ENCODE data around the gene SULF2. TPM values are rescaled to one million over a fixed set of nuclear protein-coding genes. Genes with fewer than 3 reads are reported as not detected.

SULF2 gene
- total RNA-seq, 1 donor from 2014 or later, result 0.20 TPM

DNA sequence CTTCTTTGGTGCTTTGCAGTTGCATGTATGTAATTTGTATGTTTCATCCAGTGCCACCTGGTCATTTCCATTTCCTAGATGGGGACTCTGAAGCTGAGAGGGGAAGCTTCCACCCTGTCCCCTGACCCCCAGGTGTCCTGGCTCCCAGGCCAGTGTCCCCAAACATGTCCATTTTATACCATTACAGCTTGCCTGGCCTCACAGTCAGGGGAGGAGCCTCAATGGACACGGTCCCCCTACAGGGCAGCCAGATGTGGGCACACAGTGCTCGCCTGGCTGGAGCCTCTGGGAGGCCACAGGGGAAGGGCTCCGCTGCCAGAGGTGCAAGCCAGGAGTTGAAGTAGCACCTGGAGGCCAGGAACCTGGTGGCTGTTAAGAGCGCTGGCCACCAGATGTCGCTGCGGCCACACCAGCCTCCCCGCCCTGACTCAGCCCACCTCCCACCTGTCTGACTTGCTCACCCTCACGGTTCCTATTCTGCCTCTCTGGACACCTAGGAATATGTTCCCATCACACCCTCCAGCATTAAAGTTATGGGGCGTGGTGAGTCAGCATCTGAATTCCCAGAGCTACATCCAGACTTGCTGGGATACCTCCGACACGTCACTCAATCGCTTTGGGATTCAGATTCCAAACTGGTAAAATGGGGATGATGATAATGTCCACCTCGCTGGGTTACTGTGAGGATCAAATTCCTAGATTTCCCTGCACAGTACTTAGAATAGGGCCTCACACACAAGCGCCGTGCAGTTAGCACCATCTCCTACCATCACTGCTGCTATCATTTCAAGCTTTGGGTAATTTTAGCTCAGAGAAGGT, 107.4 kb downstream of the SULF2 start:
- H3K36me3 Mint-ChIP-seq (ENCODE audit: low read depth), result no peaks in the 10 kb centered on the region
- H3K27ac Mint-ChIP-seq, result no peak overlapping the region
- TF ChIP-seq, protein P1, sequence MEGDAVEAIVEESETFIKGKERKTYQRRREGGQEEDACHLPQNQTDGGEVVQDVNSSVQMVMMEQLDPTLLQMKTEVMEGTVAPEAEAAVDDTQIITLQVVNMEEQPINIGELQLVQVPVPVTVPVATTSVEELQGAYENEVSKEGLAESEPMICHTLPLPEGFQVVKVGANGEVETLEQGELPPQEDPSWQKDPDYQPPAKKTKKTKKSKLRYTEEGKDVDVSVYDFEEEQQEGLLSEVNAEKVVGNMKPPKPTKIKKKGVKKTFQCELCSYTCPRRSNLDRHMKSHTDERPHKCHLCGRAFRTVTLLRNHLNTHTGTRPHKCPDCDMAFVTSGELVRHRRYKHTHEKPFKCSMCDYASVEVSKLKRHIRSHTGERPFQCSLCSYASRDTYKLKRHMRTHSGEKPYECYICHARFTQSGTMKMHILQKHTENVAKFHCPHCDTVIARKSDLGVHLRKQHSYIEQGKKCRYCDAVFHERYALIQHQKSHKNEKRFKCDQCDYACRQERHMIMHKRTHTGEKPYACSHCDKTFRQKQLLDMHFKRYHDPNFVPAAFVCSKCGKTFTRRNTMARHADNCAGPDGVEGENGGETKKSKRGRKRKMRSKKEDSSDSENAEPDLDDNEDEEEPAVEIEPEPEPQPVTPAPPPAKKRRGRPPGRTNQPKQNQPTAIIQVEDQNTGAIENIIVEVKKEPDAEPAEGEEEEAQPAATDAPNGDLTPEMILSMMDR (IDR thresholded peaks at IDR 0.05), result no peak
- DNase-seq (peak; percentile 61), ATAC-seq (ENCODE audit: low read depth) (peak; percentile 71)
- H3K4me3 Mint-ChIP-seq, result no peak overlapping the region
- CTCF ChIA-PET, result interaction anchor here (0.5 to 10.5 kb wide), 9 partner anchors 8 to 1215 kb away, joined by 3 to 147 read pairs (median 4); no protein-coding TSS in a partner anchor
- intact Hi-C loops (cut with micrococcal nuclease), result loop anchor here (1.0 to 5.0 kb wide), 3 partner anchors 49 to 943 kb away; no protein-coding TSS in a partner anchor
- H3K27me3 Mint-ChIP-seq, result no peaks in the 10 kb centered on the region
- H3K4me1 Mint-ChIP-seq, result no peaks in the 10 kb centered on the region
- POLR2A ChIA-PET, result interaction anchor here (1.3 kb wide), 1 partner anchor 10 kb away, joined by 6 read pairs; no protein-coding TSS in a partner anchor
- no peaks in the 10 kb centered on the region for H3K9me3 Mint-ChIP-seq

- no peaks in the 10 kb centered on the region for H3K4me1 Mint-ChIP-seq
- H3K27ac Mint-ChIP-seq, result no peak overlapping the region
- no peak overlapping the region for H3K4me3 Mint-ChIP-seq
- H3K27me3 Mint-ChIP-seq, result peaks cover 3% of the 10 kb centered on the region
- no peak for DNase-seq
- ChIA-PET CTCF (interaction anchor here (0.6 to 10.5 kb wide), 8 partner anchors 7 to 1215 kb away, joined by 3 to 147 read pairs (median 4); no protein-coding TSS in a partner anchor), POLR2A (interaction anchor here (0.7 to 1.3 kb wide), 2 partner anchors 10 to 1460 kb away, joined by 3 to 6 read pairs; no protein-coding TSS in a partner anchor)
- TF ChIP-seq, protein P1 (IDR thresholded peaks at IDR 0.05), result no peak
- intact Hi-C loops (cut with micrococcal nuclease), result loop anchor here (5.0 kb wide), 1 partner anchor 50 kb away; no protein-coding TSS in a partner anchor
- no peaks in the 10 kb centered on the region for H3K9me3 Mint-ChIP-seq
- ATAC-seq (ENCODE audit: low read depth), result no peak
- H3K36me3 Mint-ChIP-seq (ENCODE audit: low read depth), result no peaks in the 10 kb centered on the region
Measured at GRCh38 chr20:47676912-47677634, 108.2 kb downstream of the SULF2 start.

GRCh38 chr20:47676219-47676721, 109.0 kb downstream of the SULF2 start:
- no peak for DNase-seq
- ATAC-seq (ENCODE audit: low read depth), result no peak
- TF ChIP-seq, protein P1 (IDR thresholded peaks at IDR 0.05), result no peak
- H3K36me3 Mint-ChIP-seq (ENCODE audit: low read depth), result no peaks in the 10 kb centered on the region
- intact Hi-C loops (cut with micrococcal nuclease), result loop anchor here (5.0 kb wide), 1 partner anchor 51 kb away; no protein-coding TSS in a partner anchor
- ChIA-PET CTCF (interaction anchor here (1.0 to 10.5 kb wide), 2 partner anchors 14 to 945 kb away, joined by 3 to 147 read pairs; no protein-coding TSS in a partner anchor), POLR2A (no interaction called here)
- H3K27ac Mint-ChIP-seq, result no peak overlapping the region
- no peaks in the 10 kb centered on the region for H3K4me1 Mint-ChIP-seq
- H3K4me3 Mint-ChIP-seq, result no peak overlapping the region
- H3K9me3 Mint-ChIP-seq, result no peaks in the 10 kb centered on the region
- peaks cover 3% of the 10 kb centered on the region for H3K27me3 Mint-ChIP-seq

DNA sequence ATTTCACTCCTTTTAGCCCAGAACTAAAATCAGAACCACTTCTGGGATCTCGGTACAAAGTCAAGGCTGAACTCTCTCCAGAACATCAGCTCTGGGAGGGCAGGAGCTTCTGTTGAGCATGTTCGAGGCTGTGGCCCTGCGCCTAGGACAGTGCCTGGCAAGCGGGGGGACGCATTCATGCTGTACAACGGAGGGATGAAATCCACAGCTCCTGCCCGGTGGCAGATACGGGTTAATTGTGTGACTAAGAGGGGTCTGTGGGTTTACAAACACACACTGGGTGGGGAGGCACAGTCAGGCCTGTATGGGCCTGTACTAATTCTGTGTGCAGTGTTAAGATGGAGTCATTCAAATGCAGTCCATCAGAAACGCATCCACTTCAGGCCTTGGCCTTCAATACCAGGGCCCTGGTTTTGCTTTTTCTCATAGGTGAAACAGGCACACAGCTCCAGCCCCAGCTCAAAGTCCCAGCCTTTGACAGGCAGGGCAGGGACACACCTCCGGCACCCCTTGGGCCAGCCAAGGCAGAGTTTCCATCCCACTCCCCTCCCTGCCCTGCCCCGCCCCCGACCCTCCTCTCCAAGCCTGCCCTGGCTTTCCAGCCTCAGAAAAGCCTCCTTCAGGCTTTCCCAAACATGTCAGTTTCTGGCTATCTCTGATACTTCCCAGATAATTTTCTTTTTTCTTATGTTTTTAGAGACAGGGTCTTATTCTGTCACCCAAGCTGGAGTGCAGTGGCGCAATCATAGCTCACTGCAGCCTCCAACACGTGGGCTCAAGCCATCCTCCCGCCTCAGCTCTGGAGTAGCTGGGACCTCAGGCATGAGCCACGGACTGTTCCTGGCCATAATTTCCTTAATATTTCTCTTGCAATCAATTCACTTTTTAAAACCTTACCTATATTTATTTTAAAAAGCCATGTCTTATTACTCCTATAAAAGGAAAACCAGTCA, 109.8 kb downstream of the SULF2 start:
- no peak for ATAC-seq (ENCODE audit: low read depth)
- DNase-seq, result no peak
- H3K9me3 Mint-ChIP-seq, result no peaks in the 10 kb centered on the region
- no peak overlapping the region for H3K27ac Mint-ChIP-seq
- ChIA-PET CTCF (interaction anchor here (10.5 kb wide), 1 partner anchor 945 kb away, joined by 147 read pairs; no protein-coding TSS in a partner anchor), POLR2A (no interaction called here)
- intact Hi-C loops (cut with micrococcal nuclease), result loop anchor here (5.0 kb wide), 1 partner anchor 52 kb away; no protein-coding TSS in a partner anchor
- H3K4me1 Mint-ChIP-seq, result no peaks in the 10 kb centered on the region
- H3K27me3 Mint-ChIP-seq, result peaks cover 3% of the 10 kb centered on the region
- no peak overlapping the region for H3K4me3 Mint-ChIP-seq
- TF ChIP-seq, protein P1 (IDR thresholded peaks at IDR 0.05), result no peak
- no peaks in the 10 kb centered on the region for H3K36me3 Mint-ChIP-seq (ENCODE audit: low read depth)
